SH-SY5Y (cell line): ENCODE measurements around the gene CDADC1.

Experiments
- GATA2 ChIP-seq: IDR thresholded peaks from 2 replicates; pipeline ENCODE4 v1.6.1; 2011; ENCODE audit warnings: mild to moderate bottlenecking, low read depth, low read length
- GATA3 ChIP-seq: IDR thresholded peaks from 2 replicates; pipeline ENCODE4 v1.6.1; 2011; ENCODE audit warnings: low read depth, mild to moderate bottlenecking, low read length, moderate library complexity

DNA sequence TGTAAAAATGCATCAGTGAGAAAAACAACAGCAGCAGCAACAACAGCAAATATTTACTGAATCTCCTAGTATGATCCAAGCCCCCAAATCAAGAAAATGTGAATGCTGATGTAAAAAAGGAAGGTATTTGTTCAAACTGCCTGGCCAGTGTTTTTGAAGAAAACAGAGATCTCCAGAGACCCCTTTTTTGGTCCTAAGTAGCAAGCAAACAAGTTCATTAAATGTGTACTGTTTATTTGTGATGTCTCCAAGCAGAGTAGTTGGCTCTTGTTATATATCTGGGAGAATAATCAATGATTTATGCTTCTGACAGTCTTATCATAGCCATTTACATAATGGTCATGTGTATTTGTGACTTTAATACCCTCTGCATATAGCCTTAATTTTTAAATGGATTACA is 50.7 kb downstream of the CDADC1 start:
- TF ChIP-seq GATA2: no peak
- no peak for TF ChIP-seq GATA3
